HG03135 (cell line): Measurements from ENCODE around the gene PTPN1.

Source experiments
- ATAC-seq: cut with Tn5 transposase; IDR thresholded peaks from one replicate; pipeline ENCODE4 v1.9.1; 2021; ENCODE audit warnings: mild to moderate bottlenecking, moderate library complexity; ENCODE audit not compliant: unreplicated experiment

PTPN1 gene

DNA sequence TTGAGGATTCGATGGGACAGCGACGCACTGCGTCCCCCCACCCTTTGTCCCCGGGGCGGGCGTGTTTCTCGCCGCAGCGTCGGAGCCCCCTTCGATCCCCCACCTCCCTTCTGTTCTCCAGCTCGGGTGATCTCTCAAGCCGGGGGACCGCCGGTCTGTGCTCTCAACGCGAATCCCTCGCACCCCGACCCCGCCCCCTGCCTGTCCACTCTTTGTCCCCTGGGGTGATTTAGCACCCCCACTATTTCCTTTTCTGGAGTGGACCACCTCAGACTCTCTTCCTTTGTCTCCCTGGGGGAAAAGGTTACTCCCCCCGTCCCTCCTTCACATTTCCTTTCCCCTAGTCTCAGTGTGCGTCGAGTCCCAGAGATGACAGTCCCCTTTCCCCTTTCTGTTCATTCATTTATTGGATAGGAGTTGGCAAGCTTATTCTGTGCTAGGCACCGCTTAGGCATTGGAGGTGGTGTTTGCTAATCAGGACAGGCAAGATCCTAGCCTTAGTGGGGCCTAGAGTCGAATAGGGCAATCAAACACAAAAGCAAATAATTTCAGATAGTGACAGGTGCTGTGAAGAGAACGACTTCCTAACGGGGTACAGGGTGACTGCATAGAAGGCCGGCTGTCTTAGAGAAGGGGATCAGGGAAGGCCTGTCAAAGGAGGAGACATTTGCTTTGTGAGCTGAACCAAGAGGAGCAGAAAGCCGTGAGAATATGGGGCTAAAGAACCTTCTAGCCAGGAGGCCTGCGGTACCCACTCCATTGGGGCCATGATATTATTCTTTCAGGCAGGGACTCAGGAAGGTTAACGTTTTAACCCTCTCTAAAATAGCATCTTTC is 741 bp downstream of the PTPN1 start:
- no peak for ATAC-seq

DNA sequence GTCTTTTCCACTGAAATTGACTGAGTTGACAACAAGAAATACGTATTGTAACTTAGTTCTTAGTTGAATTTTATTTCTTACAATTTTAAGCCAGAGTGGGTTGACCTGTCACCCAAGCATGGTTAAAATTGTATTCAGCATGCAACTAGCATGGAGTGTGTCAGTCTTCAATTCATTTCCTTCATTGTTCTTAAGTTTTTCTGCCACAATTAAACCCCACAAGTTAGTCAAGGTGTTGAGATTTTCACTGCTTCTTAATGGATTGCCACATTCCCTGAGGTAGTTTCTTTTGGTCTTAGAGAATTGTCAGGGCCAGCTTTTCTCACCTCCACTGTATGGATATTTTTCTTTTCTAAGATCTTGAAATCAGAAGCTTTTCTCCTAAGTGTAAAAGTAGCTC is 2.1 kb downstream of the PTPN1 start:
- no peak for ATAC-seq

DNA sequence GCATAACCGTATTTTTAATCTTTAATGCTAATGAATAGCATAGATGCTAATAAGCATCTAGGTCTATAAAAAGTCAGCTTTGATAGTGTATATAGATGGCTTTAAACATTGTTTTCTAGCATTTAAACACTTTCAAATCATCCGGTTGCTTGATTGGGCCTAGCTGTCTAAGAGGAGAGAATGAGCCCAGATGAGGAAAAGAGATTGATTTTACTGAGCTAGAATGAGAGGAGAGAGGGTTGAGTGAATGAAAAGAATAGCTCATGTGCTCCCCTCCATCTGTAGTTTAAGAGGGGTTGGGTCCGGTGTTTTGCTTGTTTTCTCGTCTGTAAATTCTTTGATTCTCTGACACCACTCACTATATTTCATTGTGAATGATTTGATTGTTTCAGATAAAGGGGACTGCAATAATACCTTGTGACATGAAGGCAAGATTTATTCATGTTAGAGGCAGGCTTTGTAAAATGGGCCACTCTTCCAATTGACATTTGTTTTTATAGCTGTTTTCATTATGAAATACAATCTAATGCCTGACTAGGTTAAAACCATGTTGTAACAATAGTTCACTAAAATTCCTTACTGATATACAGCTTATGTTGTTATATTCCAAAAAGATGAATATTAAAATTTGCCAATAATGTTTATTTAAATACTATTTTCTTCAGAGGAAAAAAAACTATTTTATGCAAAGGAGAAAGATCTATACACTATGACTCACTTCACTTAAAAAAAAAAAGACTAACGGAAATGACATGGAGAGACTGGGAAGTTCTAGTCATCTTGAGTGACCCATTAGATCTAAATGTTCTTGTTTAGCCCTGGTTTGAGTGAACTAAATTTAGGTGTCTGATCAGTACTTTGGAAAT is 3.2 kb downstream of the PTPN1 start:
- no peak for ATAC-seq

DNA sequence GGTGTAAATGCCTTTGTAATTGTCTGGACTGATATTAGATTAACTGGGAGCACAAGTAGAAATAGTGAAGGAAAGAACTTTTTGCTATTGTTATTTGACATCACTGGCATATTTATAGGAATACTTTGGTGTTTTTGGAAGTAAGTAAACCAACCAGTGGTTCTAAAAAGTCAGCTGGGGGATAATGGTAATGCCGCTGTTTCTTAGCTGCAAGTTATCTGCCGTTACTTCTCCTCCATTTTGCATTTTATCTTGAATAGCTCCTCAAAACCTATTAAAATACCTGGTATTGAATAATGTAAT is 3.8 kb downstream of the PTPN1 start:
- no peak for ATAC-seq

DNA sequence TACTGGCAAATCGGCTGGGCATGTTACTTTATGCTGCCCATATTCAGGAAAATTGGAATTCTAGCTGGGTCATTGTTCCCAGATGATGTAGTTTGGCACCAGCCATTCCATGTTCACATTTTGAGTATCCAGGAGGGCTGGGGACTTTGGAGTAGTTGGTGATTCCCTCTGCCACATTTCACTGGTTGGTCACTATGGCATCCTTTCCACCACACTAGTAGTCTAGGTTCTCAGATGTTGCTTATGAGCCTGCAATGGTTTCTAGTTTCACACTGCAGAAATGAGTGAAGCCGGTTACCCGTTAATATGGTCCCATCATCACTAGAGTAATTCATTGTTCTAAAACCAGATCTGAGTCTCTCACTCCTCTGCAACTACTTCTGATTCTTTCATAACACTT is 4.6 kb downstream of the PTPN1 start:
- no peak for ATAC-seq

DNA sequence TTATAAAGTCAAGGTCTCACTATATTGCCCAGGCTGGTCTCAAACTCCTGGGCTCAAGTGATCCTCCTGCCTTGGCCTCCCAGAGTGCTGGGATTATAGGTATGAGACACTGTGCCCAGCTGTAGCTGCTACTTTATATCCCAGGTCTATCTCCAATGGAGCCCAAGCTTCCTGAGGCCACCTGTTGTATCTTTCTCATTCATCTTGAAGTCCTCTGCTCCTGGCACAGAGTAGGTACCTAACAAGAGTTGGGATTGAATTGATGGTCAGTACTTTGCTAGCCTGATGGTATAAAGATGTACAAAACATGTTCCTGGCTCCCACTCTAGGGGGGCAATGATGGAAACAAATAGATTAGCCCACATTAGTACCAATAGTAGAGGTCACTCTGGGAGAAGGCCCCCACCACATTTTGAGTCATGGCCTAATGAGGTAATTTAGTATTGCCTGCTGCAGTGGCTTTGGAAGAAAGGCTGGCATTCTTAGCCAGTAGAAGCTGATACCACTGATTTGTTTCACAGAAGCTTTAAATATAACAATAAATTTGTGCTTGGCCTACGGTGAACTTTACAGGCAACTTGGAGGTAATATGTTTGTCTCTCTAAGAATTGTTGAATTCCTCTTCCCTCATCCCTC is 5.4 kb downstream of the PTPN1 start:
- no peak for ATAC-seq

DNA sequence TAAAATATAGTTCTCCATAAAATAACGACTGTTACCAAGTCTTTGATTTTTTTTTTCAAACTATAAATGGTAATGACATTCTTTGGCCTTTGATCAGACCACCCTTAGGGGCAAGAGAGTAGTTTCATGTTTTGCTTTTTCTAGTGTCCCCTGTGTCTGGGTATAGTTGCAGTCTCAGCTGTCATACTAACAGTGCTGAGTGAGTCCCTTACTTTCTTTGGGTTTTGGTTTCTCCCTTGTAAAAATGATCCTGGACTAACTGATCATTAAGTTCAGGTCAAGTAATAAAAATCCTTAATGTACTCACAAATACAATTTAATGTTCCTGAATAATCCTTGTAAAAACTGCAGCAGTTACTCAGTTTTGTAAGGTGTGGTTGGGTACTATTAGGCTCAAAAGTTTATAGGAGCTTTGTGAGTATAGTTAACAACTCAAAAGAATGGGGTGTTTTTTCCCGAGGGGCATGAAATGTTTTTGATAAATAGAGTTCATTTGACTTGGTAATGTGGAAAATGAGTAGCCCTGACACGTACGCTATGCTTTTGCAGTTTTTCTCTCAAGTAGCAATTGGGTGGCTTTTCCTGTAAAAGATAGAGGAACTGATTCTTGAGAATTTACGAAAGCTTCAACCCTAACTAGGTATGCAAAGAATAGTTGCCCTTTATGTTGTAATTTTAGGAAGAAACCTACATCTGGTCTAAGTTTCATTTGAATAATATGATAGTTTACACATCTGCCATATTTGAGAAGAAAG is 6.2 kb downstream of the PTPN1 start:
- ATAC-seq, result peak; percentile 45

DNA sequence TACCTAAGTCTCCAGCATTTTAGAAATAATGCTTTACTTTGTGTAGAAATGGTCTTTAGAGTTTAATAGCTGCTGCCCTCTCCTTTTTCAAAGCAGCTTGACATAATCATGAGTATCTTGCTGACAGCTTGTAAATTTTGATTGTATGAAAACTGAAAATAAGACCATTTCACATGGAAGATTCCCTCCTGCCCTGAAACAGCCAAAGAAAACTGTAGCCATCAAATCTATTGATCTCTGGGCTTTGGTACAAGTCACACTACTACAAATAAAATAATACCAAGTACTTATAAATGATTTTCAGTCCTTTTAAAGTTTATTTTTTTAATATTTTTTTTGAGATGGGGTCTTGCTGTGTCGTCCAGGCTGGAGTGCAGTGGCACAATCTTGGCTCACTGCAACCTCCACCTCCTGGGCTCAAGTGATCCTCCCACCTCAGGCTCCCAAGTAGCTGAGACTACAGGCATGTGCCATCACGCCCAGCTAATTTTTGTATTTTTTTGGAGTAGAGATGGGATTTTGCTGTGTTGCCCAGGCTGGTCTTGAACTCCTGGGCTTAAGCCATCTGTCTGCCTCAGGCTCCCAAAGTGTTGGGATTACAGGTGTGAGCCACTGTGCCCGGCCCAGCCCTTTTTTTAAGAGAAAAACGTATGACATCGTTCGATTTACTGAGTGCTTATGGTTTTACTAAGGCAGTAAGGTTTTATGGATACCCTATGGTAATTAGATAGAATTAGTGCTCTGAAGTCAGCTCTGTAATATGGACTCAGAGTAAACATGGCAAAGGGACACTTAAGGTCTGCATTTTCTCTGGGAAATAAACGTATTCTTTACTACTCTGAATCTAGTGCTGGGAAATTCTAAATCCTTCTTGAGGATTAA is 7.0 kb downstream of the PTPN1 start:
- no peak for ATAC-seq

DNA sequence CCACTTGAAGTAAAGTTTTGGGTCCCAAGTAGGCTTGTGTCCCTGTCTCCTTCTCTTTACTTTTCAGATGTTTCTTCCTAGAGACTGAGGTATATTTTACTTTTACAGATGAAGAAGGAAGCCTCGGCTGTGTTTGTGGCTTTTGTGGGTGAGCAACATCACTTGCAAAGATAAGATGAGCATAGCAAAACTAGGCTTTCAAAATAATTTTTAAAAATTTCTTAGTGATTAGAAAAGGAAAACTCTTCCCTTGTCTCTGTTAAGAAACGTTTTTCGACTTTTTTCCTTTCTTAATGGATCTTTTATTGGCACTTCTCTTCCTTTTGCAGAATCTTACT is 7.6 kb downstream of the PTPN1 start:
- no peak for ATAC-seq

DNA sequence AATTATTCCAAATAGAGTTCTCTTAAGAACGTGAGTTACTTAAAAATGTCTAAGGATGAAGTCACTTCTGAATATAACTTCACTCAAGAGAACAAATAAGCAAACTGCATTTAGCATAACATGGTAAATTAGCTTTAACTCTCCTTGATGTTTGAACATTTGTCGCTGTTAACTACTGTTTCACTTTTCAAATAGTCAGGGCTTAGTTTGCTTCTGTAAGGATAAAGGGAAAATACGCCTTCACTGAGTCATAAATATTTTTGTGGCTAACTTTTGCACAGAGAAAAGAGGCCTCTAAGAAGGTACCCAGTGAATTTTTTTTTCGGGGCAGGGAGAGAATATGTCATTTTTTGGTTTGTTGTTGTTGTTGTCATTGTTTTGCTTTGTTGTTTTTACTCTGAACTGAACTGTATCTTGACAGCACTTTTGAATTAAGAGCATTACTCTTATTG is 8.1 kb downstream of the PTPN1 start:
- ATAC-seq, result no peak

DNA sequence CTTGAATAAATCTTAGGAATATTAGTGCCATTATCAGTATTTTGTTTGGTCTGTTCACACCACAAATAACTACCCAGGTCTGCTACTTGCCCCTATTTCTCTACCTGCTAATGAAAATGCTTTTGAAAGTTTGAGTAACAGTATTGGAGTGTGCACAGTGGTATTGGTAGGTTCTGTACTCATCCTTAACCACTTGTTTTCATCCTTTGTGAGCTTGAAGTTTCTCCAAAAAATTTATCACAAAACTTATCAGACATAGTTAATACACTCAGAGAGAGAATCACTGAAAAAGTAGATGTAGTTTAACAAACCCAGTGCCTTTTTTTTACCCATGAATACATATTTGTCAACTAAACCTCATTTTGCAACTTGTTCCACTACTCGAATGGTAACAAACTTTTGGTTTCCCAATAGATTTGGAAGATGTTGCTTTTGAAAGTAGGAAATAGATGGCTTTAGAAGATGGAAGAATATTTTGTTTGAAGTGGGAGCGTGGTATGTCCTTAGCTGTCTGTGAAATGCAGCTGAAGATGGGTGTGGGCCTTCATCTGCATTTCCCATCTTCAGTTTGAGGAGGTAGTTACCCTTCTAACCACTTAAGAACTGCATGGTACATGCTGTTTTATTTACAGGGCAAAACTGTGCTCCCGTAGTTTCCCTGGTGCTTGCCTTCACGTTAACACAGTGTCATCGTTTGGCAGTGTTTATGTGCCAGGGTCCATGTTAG is 9.0 kb downstream of the PTPN1 start:
- no peak for ATAC-seq

DNA sequence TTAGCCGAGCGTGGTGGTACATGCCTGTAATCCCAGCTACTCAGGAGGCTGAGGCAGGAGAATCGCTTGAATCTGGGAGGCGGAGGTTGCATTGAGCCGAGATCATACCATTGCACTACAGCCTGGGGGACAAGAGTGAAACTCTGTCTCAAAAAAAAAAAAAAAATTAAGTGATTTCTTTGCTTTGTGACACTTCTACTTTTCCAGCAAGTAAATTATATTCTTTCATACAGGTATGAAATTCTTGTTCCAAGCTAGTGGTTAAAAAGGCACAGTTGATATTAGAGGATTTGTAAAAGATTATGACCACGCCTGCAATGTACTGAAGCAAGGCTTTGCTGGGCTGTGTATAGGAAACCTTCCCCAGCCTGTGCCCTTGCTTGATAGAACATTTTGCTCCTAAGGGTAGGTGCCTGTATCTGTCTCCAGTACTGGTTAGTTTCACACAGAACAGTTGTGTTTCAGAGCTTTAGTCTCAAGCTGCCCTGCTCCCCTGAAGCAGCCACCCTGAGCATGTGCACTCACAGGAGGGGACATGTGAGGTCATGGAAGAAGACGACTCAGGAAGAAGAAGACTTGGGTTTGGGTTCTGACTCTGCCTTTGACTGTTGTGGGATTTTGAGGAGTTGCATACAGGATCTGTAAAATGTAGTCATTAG is 10.2 kb downstream of the PTPN1 start:
- no peak for ATAC-seq

DNA sequence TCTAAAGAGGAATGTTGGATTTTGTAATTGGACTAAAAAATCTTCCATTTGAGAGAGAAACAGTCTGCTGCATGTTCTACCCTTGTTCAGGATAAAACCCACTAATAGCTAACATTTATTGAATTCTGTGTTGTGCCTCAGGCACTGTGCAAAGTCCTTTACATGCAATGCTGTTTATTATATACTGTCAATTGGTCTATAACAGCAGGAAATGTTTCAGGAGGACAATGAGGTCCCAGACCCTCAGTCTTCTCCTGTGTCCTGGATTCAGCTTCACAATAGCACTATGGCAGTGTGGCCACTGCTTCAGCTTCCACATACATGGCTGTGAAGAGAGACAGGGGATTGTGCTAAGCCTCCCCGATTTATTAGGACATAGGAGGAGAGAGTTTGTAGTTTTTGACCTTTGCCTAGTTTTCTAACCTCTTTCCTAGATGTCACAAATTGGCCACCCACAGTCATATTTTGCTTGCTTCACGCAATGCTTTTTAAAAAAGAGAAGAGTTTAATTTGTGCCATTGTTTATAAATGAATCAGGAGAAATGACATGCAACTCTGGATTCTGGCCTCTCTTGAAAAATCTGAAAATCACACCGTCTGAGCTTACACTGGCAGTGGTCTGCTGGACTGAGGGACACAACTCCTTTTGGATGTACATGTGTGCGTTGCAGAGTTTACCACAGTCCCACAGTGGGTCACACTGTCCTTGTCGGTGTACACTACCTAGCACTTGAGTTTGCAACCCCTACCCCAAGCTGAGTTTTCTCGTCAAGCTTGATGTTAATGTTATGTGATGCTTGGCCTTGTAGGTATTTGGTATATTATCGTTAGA is 11.3 kb downstream of the PTPN1 start:
- ATAC-seq, result no peak

DNA sequence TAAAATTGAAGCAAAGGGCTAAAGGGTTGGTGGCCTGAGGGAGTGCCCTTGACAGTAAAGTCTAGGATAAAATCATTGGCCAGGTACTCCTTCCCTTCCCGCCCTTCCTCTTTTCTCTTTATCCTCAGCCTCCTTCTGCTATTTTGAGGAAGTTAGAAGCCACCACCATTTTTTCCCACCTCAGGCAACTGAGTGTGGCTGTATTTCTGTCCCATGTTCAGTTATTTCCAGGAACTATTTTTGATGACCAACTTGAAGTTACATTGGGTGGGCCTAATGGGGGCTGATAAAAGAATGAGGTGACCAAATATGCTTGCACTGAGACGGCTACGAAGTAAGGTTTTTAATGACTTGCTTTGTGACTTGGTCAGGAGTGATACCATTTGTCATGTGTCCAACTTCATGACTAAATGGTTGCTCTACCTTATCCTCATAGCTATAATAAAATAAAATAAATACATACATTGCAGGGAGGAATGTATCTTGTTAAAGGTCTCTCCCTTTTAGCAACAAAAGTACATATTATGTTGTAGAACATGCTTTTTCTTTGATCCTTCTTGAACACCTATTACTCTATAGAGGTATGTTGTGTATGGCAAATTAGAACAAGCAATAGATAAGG is 12.0 kb downstream of the PTPN1 start:
- no peak for ATAC-seq

DNA sequence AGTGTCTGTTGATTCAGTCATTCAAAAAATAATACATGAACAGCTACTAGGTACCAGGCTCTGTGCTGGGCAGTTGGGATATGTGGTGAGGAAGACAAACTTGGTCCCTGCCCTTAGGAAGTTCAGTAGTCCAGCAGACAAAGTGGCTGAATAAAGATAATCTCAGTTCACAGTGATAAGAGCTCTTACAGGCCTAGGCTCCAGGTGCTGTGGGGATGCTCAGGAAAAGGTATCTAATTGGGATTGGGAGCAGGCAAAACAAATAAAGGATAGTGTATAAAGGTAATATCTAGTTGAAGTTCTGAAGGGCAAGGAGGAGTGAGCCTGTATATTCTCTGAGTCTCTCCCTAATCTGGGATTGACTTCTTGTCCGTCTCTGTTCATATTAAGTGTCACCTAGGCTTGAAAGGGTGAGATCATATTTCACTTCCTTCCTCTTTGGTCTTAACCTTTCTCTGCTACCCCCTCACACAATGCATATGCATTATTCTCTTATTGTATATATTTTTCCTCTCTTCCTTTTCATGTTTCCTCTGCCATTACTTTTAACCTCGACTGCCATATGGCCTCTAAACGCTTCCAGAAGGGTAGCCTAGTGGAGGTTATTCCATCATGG is 13.5 kb downstream of the PTPN1 start:
- no peak for ATAC-seq

DNA sequence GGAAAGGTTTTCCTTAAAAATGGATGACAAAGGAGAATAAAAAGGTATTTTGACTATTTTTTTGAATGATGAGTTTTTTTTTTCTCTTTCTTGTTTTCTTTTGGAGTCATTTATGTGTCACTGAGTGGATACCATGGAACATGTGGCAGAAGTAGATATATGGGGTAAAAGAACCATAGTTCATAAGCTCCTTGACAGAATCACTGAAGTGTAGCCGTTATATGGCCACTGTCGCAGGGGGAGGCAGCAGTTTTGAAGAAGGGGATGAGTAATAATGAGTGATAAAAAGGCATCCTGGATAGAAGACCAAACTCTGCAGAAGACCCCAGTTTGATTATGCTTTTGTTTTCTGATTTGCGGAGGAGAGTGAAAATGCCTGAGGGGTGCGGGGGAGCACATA is 15.5 kb downstream of the PTPN1 start:
- ATAC-seq, result no peak

DNA sequence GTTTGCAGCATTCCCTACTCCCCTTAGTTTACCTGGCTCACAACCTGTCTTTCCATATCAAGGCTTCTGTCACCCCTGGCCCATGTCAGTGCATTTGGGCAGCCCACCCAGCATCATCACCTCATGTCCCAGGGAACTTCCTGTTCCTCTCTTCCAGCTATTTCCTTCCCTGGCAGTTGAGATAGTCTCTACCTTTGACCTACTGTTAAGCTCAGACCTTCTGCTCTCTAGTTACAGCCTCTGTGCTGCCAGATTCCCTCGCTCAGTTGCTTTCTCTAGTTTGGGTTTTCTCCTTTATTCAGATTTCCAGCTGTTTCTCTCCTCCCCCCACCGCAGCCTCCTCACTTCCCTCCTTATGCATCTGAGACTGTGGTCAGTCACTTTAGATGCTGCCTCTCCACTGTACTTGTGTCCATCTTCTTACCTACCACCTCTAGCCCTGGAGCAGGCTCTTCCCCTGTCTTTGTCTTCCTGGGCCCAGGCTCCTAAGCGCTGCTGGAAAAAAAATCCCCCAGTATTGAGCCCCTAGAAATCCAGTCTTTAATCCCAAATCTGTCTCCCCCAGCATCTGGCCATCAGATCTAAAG is 16.3 kb downstream of the PTPN1 start:
- ATAC-seq, result no peak
